Smooth muscle cell of trachea (primary cell): ENCODE measurements around the gene TMEM100. TPM values are rescaled to one million over a fixed set of nuclear protein-coding genes. Genes with fewer than 3 reads are reported as not detected.

Experiments used
- total RNA-seq: library from RNA; depleted of rRNA; stranded (reverse); fragments of >200 nt; gene quantifications from 2 replicates; pipeline ENCODE4 v1.2.1, GENCODE V29; 2014

The TMEM100 gene, protein sequence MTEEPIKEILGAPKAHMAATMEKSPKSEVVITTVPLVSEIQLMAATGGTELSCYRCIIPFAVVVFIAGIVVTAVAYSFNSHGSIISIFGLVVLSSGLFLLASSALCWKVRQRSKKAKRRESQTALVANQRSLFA
- total RNA-seq = 0.99 and 5.4 TPM in 2 replicates

DNA sequence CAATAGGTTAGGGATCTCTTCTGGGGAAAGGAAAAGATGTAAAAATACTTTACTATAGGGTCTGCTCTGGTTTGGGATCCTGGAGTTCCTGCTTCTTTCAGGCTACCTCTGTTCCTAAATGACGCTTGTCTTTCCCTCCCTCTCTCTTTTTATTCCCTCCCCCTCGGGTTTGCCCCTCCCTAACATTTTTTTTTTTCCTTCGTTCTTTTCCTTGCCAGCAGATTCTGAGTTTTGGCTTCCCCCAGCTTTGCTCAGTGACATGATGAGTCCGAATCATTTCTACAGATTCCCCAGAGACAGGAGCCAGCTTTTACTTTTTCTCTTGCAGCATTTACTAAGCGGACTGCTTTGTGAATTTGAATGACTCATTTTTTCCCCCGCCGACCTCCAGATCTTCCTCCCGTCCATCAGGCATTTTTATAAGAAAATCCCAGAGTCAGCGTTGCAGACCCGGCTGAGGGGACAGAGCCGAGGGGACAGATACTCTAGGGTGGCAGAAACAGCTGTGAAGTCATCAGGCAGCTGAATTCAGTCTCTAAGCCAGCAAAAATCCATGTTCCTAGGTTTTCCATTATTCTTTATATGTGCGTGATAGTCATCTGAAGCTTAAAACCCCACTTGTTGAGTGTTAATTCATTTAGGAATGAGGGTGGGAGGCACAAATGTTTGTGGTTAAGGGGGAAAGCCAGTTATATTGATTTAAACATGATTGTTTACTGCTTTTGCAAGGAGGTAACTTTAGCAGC lies at the start of gene TMEM100:
Gene TMEM100, minus strand, starts transcription at position 123 of the 746 bp plus-strand sequence. CDS start 1,794 bp downstream, outside the sequence.

DNA sequence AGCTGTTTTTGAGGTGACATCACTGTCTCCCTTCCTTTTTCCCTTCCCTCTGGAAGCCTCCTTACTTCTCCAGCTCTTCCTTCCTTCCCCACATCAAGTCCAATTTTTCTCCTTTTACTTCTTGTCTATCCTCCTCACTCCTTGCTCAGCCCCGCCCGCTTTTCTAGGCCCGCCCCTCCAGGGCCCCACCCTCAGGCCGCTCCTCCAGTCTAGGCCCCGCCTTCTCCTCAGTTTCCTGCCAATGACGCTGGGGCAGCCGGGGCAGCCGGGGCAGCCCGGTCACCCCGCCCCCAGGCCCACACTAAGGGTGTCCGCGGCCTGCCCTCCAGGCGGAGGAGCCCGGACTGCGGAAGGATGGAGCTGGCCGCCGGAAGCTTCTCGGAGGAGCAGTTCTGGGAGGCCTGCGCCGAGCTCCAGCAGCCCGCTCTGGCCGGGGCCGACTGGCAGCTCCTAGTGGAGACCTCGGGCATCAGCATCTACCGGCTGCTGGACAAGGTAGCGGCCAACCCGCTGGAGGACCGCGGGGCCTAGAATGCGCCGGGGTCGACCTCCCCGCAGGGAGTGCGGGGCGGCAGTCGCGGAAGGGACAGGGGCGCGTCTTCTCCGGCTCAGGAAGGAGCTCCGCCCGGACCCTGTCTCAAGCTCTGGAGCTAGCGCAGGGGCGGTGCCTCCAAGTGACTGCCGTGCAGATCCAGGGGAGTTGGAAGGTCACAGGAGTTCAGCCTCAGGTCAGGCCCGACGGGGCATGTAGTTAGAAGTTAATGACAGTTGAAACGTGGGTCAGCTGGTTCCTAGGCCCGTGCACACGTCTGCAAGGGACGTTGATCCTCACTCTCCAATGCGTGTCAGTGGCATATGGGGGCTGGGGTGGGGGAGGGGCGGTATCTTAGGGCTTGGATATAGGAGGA lies 28.3 kb upstream of the TMEM100 start, which contains the start of gene PCTP:
Gene PCTP, plus strand, starts transcription at position 302 of the 908 bp plus-strand sequence. Its CDS starts 53 bp downstream, at position 355.

Other genes with a start within 250 kb of the TMEM100 start
- not detected in 2 replicates for gene SMIM36, start 211.4 kb downstream of the TMEM100 start, total RNA-seq
- gene PCTP, start 28.2 kb upstream of the TMEM100 start, total RNA-seq = 18.9 and 26.9 TPM in 2 replicates